GM18873 (cell line): ENCODE results near the gene POLR2L.

Source experiments
- ATAC-seq: cut with Tn5 transposase; IDR thresholded peaks from one replicate; pipeline ENCODE4 v1.9.1; 2021; ENCODE audit warnings: mild to moderate bottlenecking, moderate library complexity, moderate number of reproducible peaks; ENCODE audit not compliant: unreplicated experiment, low FRiP score

The POLR2L gene

GRCh38 chr11:797296-798092 is 44.8 kb downstream of the POLR2L start:
- peak; percentile 31 for ATAC-seq

GRCh38 chr11:796565-797295 is 45.6 kb downstream of the POLR2L start:
- ATAC-seq: no peak

GRCh38 chr11:795634-796564 is 46.4 kb downstream of the POLR2L start:
- ATAC-seq: no peak

DNA sequence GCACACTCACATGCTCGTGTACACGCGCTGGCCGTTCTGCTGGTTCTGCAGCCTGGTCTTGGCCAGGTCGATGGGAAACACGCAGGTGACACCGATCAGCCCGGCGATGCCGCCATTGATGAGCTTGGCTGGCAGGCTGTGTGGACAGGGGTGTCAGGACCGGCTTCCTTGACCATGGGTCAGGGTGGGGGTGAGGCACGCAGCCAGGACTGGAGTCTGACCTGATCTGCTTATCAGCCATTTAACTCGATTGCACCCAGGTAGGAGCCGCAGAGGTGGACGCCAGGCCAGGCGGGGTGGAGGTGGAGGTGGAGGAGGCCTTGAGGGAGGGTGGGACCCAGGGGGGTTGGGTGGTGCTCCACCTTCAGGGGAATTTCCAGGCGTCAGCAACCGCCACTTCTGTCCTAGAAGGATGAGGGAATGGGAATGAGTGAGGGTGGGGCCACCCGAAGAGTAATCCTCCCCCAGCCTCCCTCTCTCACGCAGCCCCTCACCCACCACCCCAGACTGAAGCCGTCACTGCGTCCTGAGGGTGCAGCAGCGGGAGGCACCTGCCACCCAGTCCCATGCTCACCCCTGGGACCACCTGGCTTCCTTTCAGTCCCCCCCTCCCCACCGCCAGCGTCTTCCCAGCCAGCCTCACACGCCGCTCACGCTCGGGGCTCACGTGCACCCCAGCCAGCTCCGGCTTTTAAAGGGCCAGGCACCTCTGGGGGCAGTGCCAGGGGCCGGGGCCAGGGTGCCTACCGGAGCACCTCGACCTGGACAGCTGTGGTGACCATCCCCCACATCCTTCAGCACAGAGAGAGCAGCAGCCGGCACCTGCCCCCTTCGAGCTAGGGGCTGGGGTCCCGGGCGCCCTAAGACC is 47.3 kb downstream of the POLR2L start:
- no peak for ATAC-seq

DNA sequence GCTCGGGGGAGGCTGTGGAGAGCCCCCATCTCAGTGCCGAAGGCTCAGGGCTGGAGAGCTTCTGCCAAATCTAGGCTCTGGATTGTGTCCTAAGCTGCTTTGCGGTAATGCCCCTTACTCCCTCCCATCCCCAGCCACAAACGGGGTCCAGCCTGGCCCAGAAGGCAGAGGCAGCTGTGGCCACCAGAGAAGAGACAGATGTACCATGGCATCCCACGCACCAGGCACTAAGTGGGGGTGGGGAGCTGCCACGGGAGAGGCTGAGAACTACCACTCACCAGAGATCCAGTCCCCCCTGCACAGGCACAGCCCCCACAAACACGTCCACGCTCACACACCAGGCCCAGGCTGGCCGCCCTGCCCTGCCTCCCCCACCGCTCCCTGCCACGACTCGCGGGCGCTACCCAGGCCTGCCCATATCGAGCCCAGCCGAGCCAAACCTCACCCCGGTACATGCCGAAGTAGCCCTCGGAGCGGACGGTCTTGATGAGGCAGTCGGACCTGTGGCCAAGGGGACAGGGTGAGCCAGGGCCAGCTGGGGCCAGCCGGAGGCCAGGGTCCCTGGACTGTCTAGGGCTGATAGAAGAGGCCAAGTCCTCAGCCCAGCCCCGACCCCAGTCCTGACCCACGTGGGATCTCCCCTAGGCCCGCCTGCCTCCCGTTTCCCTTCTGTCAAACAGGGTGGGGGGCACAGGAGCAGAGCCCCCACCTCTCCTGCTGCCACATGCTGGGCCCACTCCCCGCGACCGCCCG is 48.1 kb downstream of the POLR2L start:
- ATAC-seq: no peak

GRCh38 chr11:793556-793955 is 48.8 kb downstream of the POLR2L start:
- no peak for ATAC-seq

DNA sequence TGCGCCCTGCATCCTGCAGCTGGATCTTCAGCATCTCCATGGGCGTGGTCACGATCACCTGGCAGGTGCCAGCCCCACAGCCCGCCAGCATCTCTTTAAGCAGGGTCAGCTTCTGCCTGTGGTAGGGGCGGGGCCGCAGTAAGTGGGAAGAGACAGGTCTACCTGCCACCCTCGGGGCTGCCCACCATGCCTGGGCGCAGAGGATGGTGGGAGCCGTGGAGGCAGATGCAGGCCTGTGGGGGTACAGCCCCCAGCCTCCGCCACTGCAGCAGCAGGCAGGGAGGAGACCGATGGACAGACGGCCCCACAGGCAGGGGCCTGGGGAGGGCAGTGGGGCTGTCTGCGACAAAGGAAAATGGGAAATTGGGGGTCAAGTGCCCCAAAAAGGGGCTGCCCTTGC is 49.5 kb downstream of the POLR2L start:
- no peak for ATAC-seq

GRCh38 chr11:792535-792821 is 49.9 kb downstream of the POLR2L start:
- no peak for ATAC-seq

DNA sequence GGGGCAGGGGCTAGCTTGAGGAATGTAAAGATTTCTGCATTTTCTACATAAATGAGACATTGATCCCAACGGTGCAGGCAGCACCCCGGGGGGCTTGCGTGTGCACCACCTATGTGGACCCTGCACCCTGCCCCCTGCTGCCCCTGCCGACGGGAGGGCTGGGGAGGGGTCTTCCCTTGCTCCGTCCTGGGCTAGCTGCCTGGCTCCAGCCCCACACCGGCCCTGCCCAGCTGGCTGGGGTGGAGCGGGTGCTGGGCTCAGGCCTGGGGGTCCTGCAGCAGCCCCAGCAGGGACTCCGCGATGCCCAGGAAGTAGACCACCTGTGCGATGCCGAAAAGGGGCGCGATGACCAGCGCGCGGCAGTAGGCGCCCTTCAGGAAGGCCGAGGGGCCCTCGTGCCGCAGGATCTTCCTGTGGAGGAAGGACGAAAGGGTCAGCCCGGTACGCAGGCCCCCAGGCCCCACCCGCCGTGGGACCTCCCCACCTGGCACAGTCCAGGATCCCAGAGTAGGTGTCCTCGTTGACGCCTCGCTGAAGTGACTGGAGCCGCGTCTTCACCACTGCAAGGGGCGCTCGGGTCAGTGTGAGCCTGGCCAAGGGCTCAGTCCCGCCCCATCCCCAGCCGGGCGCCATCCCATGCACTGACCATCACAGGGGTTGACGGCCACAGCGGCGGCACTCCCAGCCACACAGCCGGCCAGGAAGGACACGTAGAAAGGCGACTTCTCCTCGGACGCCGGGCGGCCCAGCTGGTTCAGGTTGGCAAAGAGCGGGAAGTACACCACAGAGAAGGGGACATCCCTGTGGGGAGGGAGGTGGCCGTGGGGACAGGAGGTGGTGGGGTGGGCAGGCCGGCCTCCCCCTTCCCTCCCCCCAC is 50.4 kb downstream of the POLR2L start:
- ATAC-seq: no peak

DNA sequence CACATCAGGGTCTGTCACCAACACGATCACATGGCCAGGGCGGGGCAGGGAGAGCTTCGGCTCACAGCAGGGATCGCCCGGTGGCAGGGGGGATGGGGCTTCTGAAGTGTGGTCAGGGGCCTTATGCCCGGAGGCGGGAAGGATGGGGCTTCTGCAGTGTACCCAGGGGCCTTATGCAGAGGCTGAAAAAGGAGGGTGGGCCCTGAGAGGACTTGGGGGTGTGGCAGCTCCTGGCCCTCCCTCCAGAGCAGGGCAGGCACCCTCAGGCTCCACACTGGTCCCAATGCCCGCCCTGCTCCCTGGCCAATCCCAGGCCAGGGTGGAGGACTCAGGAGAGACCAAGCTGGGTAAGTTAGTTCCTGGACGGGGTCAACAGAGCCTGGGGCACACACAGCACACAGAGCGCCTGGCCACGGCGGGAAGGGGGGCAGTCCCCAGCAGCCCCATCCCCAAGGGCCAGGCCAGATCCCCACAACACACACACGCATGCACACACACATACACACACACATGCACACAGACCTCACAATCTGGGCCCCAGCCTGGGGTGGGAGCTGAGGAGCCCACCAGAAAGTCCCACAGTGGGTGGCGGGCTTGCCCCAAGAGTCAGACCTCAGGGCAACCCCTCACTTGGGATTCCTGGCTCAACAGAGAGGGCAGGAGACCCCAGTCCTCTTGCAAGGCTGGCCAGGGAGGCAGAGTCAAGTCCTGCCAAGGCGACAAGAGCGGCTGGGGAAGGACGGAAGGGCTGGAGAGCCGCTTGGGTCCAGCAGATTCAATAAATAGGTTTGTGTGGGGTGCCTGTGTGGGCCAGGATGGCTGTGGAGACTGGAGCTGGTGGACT is 51.4 kb downstream of the POLR2L start:
- ATAC-seq: no peak

DNA sequence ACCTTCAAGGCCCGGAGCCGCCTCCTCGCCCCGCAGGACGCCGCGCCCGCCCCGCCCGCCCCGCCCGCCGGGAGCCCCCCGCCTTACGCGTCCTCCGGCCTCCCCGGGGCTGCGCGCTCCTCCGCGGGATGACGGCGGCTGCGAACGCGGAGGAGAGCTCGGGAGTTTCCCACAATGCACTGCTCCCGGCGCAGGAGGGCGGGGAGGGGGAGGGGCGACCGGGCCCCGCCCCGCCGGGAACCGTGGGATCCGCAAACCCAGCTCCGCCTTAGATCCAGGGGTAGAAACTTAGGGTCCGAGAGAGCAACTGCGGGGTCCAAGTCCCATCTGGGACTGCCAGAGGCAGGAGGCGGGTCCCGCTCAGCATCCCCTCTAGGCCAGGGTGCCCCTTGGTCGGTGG is 52.4 kb downstream of the POLR2L start, which contains the start of gene CEND1:
Gene CEND1 (minus strand): TSS at position 148 of the 400 bp plus-strand sequence. CDS start 1,514 bp downstream, outside the sequence.
- ATAC-seq: no peak
